A673 (cell line): Measurements from ENCODE around the gene TTN. TPM values are rescaled to one million over a fixed set of nuclear protein-coding genes. Genes with fewer than 3 reads are reported as not detected.

Experiments used
- BruUV-seq: library from RNA; stranded (reverse); fragments of 400-500 nt; replicated peaks from 2 replicates; lab custom pipeline; 2021; lab: Mats Ljungman, UMichigan
- CTCF ChIA-PET: fragments of 300-600 bp; sonication (Branson Sonifier 250); formaldehyde crosslinking; loops from one replicate; lab custom pipeline; 2022; ENCODE audit warnings: antibody characterized with exemption; lab: Charles Lee
- POLR2A ChIA-PET: fragments of 300-600 bp; sonication (Branson Sonifier 250); formaldehyde crosslinking; loops from one replicate; lab custom pipeline; 2022; ENCODE audit warnings: antibody characterized with exemption; ENCODE audit not compliant: low non-redundant PET; lab: Charles Lee
- DNase-seq: peaks from one replicate; pipeline ENCODE4 v3.0.0-alpha.2; 2015; ENCODE audit warnings: low spot score
- H3K27ac ChIP-seq: fragments of 200-600 bp; sonication (generic); 2 replicates; pipeline ENCODE4 v1.5.1; 2016; ENCODE audit warnings: mixed run types, low read depth, mild to moderate bottlenecking, mixed read lengths, antibody characterized with exemption, low read length; ENCODE audit not compliant: poor library complexity, severe bottlenecking
- H3K27me3 ChIP-seq: fragments of 200-600 bp; sonication (generic); replicated peaks from 2 replicates; pipeline ENCODE4 v1.6.1; 2017; ENCODE audit warnings: mixed run types, low read depth, mild to moderate bottlenecking, mixed read lengths, antibody characterized with exemption, low read length; ENCODE audit not compliant: insufficient read depth, poor library complexity
- H3K36me3 ChIP-seq: fragments of 200-600 bp; sonication (generic); 2 replicates; pipeline ENCODE4 v1.6.1; 2016; ENCODE audit warnings: mixed run types, mild to moderate bottlenecking, mixed read lengths, antibody characterized with exemption, low read length; ENCODE audit not compliant: insufficient read depth, poor library complexity, severe bottlenecking
- H3K4me1 ChIP-seq: fragments of 200-600 bp; sonication (generic); 2 replicates; pipeline ENCODE4 v1.6.1; 2017; ENCODE audit warnings: mixed run types, mild to moderate bottlenecking, mixed read lengths, antibody characterized with exemption, low read length; ENCODE audit not compliant: insufficient read depth, poor library complexity, severe bottlenecking
- H3K4me3 ChIP-seq: fragments of 200-600 bp; sonication (generic); 2 replicates; pipeline ENCODE4 v1.5.1; 2016; ENCODE audit warnings: low read depth, mixed run types, mild to moderate bottlenecking, mixed read lengths, low read length; ENCODE audit not compliant: poor library complexity, severe bottlenecking
- H3K9me3 ChIP-seq: fragments of 200-600 bp; sonication (generic); 2 replicates; pipeline ENCODE4 v1.6.1; 2016; ENCODE audit warnings: mixed run types, low read depth, mild to moderate bottlenecking, mixed read lengths, antibody characterized with exemption, low read length; ENCODE audit not compliant: poor library complexity, severe bottlenecking
- EZH2 ChIP-seq: fragments of 200-600 bp; sonication (generic); IDR thresholded peaks from 2 replicates; pipeline ENCODE4 v1.6.1; 2017; ENCODE audit warnings: borderline replicate concordance, low read depth, mild to moderate bottlenecking, mixed read lengths, antibody characterized with exemption, low read length; ENCODE audit not compliant: poor library complexity, severe bottlenecking
- intact Hi-C: fragments of 100-400 bp; cut with micrococcal nuclease; formaldehyde crosslinking; loops from one replicate; pipeline ENCODE4 v1.10.0; 2022; ENCODE audit not compliant: unreplicated experiment
- total RNA-seq: library from RNA; stranded (reverse); gene quantifications from 2 replicates; pipeline ENCODE4 v1.2.3, GENCODE V29; 2021
- TF ChIP-seq, protein P1 (sequence below): fragments of 300-800, 200-600 bp; sonication (generic); conservative IDR thresholded peaks from 2 replicates; pipeline ENCODE4 v1.5.1; 2017; ENCODE audit warnings: low read depth, mild to moderate bottlenecking, antibody characterized with exemption, low read length, moderate library complexity, mixed read lengths

TTN gene
- total RNA-seq, 1 experiment from 2014 or later: under 0.01 TPM

DNA sequence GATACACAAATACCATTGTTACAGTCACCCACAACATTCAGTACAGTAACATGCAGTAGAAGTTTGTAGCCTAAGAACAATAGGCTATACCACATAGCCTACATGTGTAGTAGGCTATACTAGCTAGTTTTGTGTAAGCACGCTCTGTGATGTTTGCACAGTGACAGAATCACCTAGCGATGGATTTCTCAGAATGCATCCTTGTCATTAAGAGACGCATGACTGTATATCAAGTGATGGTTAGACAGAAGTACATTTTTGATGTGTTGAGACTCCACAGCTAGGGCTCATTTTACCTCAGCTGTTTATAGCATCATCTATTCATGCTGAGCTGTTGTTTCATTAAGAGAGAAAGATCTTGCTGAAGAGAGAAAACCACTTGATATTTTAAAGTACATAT, 307.6 kb downstream of the TTN start:
- DNase-seq: no peak
- H3K27me3 ChIP-seq: no peaks in the 10 kb centered on the region
- H3K9me3 ChIP-seq: no peaks in the 10 kb centered on the region
- no peaks in the 10 kb centered on the region for H3K4me1 ChIP-seq
- CTCF ChIA-PET: no interaction called here
- BruUV-seq: no TSS peak
- no peak overlapping the region for H3K27ac ChIP-seq
- no peak overlapping the region for H3K4me3 ChIP-seq
- TF ChIP-seq, protein P1, sequence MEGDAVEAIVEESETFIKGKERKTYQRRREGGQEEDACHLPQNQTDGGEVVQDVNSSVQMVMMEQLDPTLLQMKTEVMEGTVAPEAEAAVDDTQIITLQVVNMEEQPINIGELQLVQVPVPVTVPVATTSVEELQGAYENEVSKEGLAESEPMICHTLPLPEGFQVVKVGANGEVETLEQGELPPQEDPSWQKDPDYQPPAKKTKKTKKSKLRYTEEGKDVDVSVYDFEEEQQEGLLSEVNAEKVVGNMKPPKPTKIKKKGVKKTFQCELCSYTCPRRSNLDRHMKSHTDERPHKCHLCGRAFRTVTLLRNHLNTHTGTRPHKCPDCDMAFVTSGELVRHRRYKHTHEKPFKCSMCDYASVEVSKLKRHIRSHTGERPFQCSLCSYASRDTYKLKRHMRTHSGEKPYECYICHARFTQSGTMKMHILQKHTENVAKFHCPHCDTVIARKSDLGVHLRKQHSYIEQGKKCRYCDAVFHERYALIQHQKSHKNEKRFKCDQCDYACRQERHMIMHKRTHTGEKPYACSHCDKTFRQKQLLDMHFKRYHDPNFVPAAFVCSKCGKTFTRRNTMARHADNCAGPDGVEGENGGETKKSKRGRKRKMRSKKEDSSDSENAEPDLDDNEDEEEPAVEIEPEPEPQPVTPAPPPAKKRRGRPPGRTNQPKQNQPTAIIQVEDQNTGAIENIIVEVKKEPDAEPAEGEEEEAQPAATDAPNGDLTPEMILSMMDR: no peak
- no peak for TF ChIP-seq EZH2
- POLR2A ChIA-PET: no interaction called here
- intact Hi-C loops: no loop called here
- peaks cover 54% of the 10 kb centered on the region for H3K36me3 ChIP-seq

DNA sequence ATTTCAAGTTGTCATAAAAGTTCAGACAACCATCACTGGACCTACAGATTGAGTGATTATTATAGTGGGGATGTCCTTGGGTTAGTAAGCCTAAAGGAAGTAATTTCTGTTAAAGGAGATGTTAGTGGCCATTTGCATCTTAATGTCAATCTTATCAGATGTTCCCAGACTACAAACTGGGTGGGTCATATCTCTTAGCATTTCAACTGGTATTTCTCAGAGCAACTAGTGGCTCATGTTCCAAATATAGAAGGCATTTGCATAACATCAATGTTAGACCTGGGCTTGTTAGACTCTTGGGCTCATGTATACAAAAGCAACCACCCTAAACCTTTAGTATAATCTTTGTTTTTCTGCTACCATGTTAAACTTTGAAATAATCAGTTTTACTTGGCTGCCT, 309.1 kb downstream of the TTN start:
- H3K4me3 ChIP-seq: no peak overlapping the region
- TF ChIP-seq EZH2: no peak
- TF ChIP-seq, protein P1: no peak
- no peaks in the 10 kb centered on the region for H3K27me3 ChIP-seq
- peaks cover 62% of the 10 kb centered on the region for H3K36me3 ChIP-seq
- H3K9me3 ChIP-seq: no peaks in the 10 kb centered on the region
- CTCF ChIA-PET: no interaction called here
- POLR2A ChIA-PET: no interaction called here
- no peaks in the 10 kb centered on the region for H3K4me1 ChIP-seq
- DNase-seq: no peak
- intact Hi-C loops: no loop called here
- BruUV-seq: no TSS peak
- no peak overlapping the region for H3K27ac ChIP-seq

DNA sequence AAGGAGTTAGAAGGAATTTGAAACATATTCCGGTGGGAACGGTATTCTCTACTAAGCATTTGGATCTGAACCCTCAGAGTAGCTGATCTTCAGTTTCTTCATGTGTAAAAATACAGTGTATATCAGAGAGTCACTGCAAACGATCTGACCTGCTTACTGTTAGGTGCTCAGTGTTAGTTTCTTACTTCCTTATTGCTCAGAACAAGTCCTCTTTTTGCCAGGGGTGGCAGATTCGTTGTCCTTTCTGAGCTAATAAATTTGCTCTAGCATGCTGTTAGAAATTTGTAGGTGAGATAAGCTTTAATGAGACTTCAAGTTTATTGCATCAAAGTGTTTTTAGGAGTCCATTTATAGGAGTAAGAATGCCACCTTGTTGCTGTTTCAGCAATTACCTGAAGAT, 311.2 kb downstream of the TTN start:
- TF ChIP-seq, protein P1: no peak
- TF ChIP-seq EZH2: no peak
- ChIA-PET CTCF (no interaction called here), POLR2A (no interaction called here)
- intact Hi-C loops: no loop called here
- no peak overlapping the region for H3K4me3 ChIP-seq
- H3K27ac ChIP-seq: no peak overlapping the region
- H3K36me3 ChIP-seq: peaks cover 49% of the 10 kb centered on the region
- H3K27me3 ChIP-seq: no peaks in the 10 kb centered on the region
- no peaks in the 10 kb centered on the region for H3K4me1 ChIP-seq
- no peaks in the 10 kb centered on the region for H3K9me3 ChIP-seq
- BruUV-seq: no TSS peak
- DNase-seq: no peak
